NOMO-1 (cell line): ENCODE data around the gene TMEM256.

Source experiments
- DNase-seq, 2 experiments: peaks; one replicate each; lab custom pipeline; 2025; ENCODE audit not compliant: unreplicated experiment in 2 of 2; lab: John Stamatoyannopoulos, UW

Gene TMEM256

DNA sequence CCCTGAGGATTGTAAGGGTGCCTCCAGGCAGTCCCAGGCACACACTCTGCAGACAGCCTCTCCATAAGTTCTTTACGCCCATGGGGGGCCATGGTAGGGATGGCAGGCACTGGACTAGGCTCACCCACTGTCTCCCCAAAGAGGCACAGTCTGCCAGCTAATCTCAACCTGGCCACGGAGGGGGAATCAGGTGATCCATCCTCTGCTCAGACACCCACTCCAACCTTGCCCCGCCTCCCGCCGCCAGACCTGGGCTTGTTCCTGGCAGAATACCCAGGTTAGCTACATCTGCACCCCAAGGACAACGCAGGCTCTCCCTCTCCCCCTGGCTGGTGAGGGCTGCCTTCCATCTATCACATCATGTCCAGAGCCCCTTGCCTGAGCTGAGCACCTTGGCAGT, 5.0 kb upstream of the TMEM256 start:
- DNase-seq = no peak

- DNase-seq = no peak
Measured at GRCh38 chr17:7408252-7408727, 4.4 kb upstream of the TMEM256 start.

- DNase-seq = no peak
Measured at GRCh38 chr17:7407485-7408251, 3.8 kb upstream of the TMEM256 start, which contains the start of gene NLGN2. Gene NLGN2 (plus strand): TSS chr17:7407845. CDS start chr17:7408256, 411 bp downstream.

- DNase-seq = no peak
Measured at GRCh38 chr17:7407082-7407481, 3.2 kb upstream of the TMEM256 start.

DNA sequence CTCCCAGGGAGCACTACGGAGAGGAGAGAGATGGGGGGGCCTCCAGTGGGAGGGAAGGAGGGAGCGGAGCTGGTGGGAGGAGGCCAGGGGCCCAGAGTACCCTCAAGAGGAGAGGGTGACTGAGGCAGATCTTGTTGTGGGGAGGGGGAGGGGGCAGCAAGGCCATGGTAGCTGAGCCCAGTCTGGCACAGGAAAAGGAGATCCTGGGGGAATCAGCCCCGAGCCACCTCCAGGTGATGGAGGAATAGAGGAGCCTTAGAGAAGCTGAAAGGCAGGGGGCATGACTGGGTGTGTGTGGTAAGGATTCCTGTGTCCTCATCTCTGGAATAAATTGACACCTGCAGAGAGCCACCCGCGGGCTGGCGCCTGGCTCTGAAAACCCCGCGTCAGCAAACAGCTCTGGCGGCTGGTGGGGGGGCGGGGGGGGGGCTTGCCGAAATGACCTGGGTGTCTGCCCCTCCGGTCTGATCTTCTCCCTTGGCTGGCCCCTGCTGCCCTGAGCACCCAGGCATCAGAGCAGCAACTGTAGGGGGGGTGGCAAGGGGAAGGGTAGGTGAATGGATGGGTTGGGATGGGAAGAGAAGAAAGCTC, 2.4 kb upstream of the TMEM256 start:
- no peak for DNase-seq

DNA sequence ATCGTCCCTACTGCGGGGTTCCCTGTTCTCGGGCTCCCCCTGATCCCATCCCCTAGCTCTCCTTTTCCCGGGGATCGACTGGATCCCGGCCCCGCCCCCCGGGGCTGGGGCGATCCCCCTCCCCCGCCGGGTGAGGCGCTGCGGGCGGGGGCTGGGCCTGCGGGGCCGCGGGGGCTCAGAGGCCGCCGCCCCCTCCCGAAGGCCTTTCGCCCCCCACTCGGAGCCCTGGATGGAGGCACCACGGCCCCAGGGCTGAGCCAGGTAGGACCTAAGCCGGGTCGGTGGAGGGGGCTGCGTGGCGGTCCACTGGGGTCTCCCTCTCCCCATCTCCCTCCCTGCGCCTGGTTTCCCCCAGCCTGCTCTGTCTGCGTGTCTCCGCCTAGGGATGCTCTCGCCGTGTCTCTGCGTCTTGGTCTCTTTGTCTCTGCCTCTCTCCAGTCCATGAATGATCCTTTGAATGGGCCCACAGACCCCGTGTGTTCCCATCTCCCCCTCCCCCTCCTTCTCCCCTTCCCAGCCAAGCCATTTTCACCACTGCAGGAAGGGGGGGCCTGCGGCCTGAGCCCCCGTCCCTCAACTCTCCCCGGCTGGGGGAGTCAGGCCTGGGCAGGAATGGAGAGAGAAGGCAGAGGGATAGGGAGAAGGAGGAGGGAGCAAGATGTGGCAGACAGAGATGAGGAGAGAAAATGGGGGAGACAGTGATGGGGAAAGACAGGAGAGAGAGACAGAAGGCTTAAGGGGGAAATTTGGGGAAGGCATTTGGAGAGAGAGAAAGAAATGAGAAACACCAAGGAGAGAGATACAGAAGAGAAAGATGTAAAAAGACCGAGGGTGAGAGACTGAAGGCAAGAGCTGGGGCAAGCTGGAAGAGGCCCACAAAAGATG, 1.7 kb upstream of the TMEM256 start:
- no peak for DNase-seq

- DNase-seq = peak in 1 of 2 experiments; percentile 49
Measured at GRCh38 chr17:7404737-7405349, 946 bp upstream of the TMEM256 start.

DNA sequence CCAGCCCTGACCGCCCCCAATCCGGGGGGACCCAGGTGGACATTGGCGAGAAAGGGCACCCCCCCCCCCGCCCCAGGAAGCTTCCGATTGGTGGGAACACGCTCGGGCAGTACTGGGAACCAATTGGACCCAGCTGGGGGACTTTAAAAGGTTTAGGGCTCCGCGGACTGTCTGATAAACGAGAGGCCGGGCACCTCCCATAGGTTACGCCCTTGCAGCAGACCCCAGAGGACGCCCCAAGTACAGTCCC, 245 bp downstream of the TMEM256 start:
- DNase-seq = peak in 1 of 2 experiments; percentile 74

DNA sequence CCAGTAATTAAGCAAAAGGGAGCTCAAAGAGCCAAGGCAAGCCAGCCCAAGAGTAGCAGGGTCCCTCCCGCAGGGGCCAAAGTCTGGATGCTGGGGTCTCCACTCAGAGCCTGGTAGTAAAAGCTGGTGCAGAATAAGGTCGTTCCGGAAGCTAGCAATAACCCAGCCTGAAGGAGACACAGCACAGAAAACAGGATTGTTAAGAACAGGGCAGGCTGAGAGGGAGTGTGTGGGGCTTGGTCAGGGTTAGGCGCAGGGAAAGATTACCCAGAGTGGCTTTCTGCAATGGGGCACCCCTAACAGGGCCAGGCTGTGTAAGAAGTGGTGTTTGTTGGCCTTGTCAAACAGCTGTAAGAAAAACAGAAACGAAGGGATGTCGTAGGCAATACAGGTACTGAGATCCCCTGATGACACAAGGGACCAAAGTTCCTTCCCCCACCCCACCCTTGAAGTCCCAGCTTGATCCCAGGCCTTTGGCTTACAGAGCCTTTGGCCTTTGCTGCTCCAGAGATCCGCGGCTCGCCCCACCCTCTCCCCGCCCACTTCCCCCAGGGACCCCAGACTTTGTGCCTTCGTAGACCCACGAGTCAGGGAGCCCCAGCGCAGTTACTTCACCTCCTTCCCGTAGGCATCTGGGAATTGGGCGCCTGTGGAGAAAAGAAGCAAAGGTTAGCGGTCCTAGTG, 712 bp downstream of the TMEM256 start:
- DNase-seq = no peak

GRCh38 chr17:7398612-7399011, 5.3 kb downstream of the TMEM256 start:
- no peak for DNase-seq

DNA sequence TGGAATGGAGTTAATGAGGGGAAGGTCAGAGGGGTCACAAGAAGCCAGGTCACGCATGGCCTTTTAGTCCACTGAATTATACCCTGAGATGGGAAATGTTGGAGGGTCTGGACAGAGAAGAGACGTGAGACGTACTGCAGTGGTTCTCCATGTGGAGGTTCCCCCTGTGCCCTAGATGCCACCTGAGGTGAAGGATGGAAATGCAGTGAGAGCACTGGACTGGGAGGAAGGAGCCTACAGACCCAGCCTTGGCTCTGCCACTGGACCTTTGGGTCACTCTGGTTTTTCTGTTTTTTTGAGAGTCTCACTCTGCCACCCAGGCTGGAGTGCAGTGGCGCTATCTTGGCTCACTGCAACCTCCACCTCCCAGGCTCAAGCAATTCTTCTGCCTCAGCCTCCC, 7.8 kb downstream of the TMEM256 start:
- no peak for DNase-seq

DNA sequence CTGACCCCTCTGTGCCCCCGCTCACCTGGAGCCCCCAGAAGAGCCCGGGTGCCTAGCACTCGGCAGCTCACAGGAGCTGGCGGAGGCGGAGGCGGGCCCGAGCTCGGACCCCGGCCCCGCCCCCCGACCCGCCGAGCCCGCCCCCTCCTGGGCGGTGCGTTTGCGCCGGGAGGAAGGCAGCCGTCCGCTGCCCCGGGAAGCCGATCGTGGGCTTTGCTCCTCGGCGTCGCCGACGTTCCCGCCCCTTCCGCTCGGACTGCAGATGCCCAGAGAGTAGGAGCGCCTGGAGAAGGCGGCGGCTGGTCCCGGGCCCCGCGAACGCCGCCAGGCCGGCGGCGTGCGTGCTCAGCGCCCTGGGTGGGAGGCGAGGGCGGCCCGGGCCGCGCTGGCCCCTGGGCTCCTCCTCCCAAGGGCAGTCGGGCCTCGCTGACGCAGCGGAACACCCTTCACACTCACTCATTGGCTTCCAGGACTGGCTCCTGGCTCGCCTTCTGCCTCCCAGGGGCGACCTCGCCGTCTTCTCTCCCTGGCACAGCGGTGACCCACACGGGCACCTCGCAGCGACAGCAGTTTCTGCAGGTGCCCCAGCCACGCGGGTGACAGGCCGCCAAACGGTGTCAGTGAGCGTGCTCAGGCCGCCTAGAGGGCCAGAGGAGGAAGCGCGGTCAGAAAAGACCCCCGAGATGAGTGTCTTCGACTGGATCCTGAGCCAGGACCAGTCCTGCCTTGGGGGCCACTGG, 9.3 kb downstream of the TMEM256 start, which contains the start of gene PLSCR3:
TSS of gene PLSCR3 (minus strand) at position 74 of the 740 bp plus-strand sequence. CDS start 415 bp downstream, outside the sequence.
- DNase-seq = peak; percentile 68 to 90

DNA sequence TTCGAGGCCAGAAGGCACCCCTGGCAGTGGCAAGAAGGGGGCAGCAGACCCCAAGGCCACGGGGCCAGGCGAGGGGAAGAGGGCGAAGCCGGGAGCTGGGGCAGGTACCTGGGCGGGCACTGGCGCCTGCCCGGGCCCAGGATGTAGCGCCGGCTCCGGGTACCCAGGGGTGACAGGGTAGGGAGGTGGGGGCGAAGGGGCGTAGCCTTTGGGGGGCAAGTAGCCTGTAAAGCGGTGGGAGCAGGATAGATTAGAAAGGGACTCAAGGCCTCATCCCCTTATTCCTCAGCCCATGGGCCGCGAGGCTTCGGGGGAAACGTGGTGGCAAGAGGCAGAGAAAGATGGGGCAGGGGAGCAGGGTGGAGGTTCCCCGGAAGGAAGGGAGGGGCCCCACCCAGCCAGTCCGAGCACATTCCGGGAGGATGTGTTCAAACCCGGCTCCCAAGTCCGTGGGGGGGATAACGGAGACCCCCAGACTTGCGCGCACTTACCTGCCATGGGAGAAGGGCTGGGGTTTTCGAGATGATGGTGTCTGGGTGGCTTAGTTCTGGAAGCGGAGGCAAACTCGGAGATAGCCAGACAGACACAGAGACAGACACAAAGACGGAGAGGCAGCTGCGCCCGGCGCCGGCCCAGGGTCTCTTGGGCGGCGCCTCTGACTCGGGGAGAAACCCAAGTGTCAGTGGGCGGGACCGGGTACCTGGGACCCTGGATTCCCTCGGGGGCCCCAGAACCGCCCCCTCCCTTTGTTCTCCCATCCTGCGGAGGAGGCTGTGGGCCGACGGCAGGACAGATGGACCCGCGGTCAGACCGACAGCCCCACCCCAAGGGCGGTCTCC, 10.1 kb downstream of the TMEM256 start:
- peak in 1 of 2 experiments; percentile 13 for DNase-seq

- no peak for DNase-seq
Measured at GRCh38 chr17:7392696-7393612, 10.9 kb downstream of the TMEM256 start.

GRCh38 chr17:7391307-7391706, 12.6 kb downstream of the TMEM256 start:
- no peak for DNase-seq

- no peak for DNase-seq
Measured at GRCh38 chr17:7389924-7390910, 13.7 kb downstream of the TMEM256 start.

GRCh38 chr17:7388856-7389255, 15.0 kb downstream of the TMEM256 start:
- no peak for DNase-seq
